ENCODE measurements around the gene TMC8. TPM values are rescaled to one million over a fixed set of nuclear protein-coding genes. Genes with fewer than 3 reads are reported as not detected.
A peak's percentile ranks its signal among the peaks of the same experiment; 100 is the strongest.

The TMC8 gene
- total and polyA plus RNA-seq, 2 of the 8 experiments (the other 6 are each of a cell fraction or from before 2014, with no cell fraction given): 1.00 to 2.8 TPM

- no peaks in the 10 kb centered on the region for H3K79me2 ChIP-seq (ENCODE audit: control insufficient read depth in 1 of 2, insufficient read depth in 2 of 2, low read length in 2 of 2)
- H3K27me3 ChIP-seq (replicated peaks in 1 of 4; ENCODE audit: control insufficient read depth in 3 of 4, extremely low read depth in 1 of 4, insufficient read depth in 3 of 4, low read length in 3 of 4): peaks cover 0 to 23% (median 14%) of the 10 kb centered on the region in 4 experiments; a peak in 5 of 7 replicates
- peak within 1 kb of the TSS; percentile 83 for H4K8ac ChIP-seq (ENCODE audit: extremely low read depth, insufficient read depth, low read length)
- peak within 1 kb of the TSS; percentile 39 for H2BK120ac ChIP-seq (replicated peaks; ENCODE audit: low read depth, low read length)
- peak within 1 kb of the TSS; percentile 83 for H3K18ac ChIP-seq (ENCODE audit: extremely low read depth, low read length)
- H3K4ac ChIP-seq (replicated peaks; ENCODE audit: insufficient read length, low read depth, low read length): peak within 1 kb of the TSS; percentile 96
- no peak within 1 kb of the TSS for H2AFZ ChIP-seq (ENCODE audit: low read length)
- DNase-seq (ENCODE audit: low read depth in 1 of 2, low spot score in 2 of 2) (peak in 1 of 2 experiments; percentile 89), FAIRE-seq (no peak)
- H4K20me1 ChIP-seq (replicated peaks in 1 of 2; ENCODE audit: control insufficient read depth in 1 of 2, insufficient read depth in 2 of 2, low read length in 2 of 2): peaks cover 2 to 5% of the 10 kb centered on the region in 2 experiments
- H3K14ac ChIP-seq (ENCODE audit: insufficient read length): no peak within 1 kb of the TSS
- peak within 1 kb of the TSS; percentile 82; the same call in 1 of the 2 replicates for H2BK12ac ChIP-seq (ENCODE audit: low read depth, low read length)
- H3K36me3 ChIP-seq (ENCODE audit: control insufficient read depth in 2 of 4, insufficient read depth in 4 of 4, low read length in 3 of 4): peaks cover 0 to 16% (median 5%) of the 10 kb centered on the region in 4 experiments; a peak in 5 of 8 replicates
- H3K4me1 ChIP-seq (replicated peaks in 1 of 4; ENCODE audit: control insufficient read depth in 3 of 4, insufficient read depth in 4 of 4, low read length in 3 of 4): peaks cover 0 to 27% (median 17%) of the 10 kb centered on the region in 4 experiments; a peak in 6 of 7 replicates
- H3K23ac ChIP-seq (ENCODE audit: insufficient read length): no peak within 1 kb of the TSS
- peak within 1 kb of the TSS; percentile 36 to 55 (median 48); a peak in 5 of 7 replicates for H3K9ac ChIP-seq (replicated peaks in 1 of 4; ENCODE audit: extremely low read depth in 1 of 4, low read depth in 3 of 4, low read length in 3 of 4)
- WGBS, 2 experiments (ENCODE audit: extremely low coverage in 1 of 2, insufficient coverage in 1 of 2, insufficient read length in 1 of 2, insufficient replicate concordance in 2 of 2, low coverage in 1 of 2, low lambda C conversion rate in 2 of 2, missing lambda C conversion rate in 1 of 2): 11% methylated on average over 8 of the region's 54 CpGs; no CpG with 5 or more reads in 1 of the 2 experiments
- peak within 1 kb of the TSS; percentile 80; the same call in 1 of the 2 replicates for H2BK20ac ChIP-seq (ENCODE audit: low read length)
- H3K4me2 ChIP-seq (ENCODE audit: insufficient read depth in 1 of 2, low read depth in 2 of 2, low read length in 2 of 2): peak within 1 kb of the TSS; percentile 56 to 90
- CTCF ChIA-PET (ENCODE audit: partially characterized antibody): interaction anchor here (0.8 to 11.4 kb wide), 9 partner anchors 8 to 128 kb away, joined by 3 to 122 read pairs (median 3); partner anchors contain the start of genes AFMID and TK1
- peaks cover 7% of the 10 kb centered on the region for H3K23me2 ChIP-seq (ENCODE audit: low read depth, low read length)
- POLR2A ChIA-PET (ENCODE audit: partially characterized antibody): interaction anchor here (1.0 to 2.8 kb wide), 12 partner anchors 10 to 171 kb away, joined by 3 to 16 read pairs (median 8); partner anchors contain the start of genes AFMID, TK1 and TNRC6C
- peak within 1 kb of the TSS; percentile 69 for H3K56ac ChIP-seq (replicated peaks; ENCODE audit: insufficient read length, low read depth, low read length)
- no peaks in the 10 kb centered on the region for H3K9me3 ChIP-seq (ENCODE audit: insufficient read depth in 2 of 2, low read depth in 1 of 2, low read length in 1 of 2)
- H2BK5ac ChIP-seq (ENCODE audit: low read depth, low read length): peak within 1 kb of the TSS; percentile 55; the same call in 1 of the 2 replicates
- H2BK15ac ChIP-seq (ENCODE audit: low read length): peak within 1 kb of the TSS; percentile 88; the same call in 1 of the 2 replicates
- H4K5ac ChIP-seq (ENCODE audit: insufficient read length, low read depth, low read length): peak within 1 kb of the TSS; percentile 96
- peak within 1 kb of the TSS; percentile 62 to 94 (median 70) for H3K4me3 ChIP-seq (ENCODE audit: extremely low read depth in 1 of 4, insufficient read depth in 2 of 4, low read depth in 3 of 4, low read length in 4 of 4)
- peak within 1 kb of the TSS; percentile 92 for H4K91ac ChIP-seq (replicated peaks; ENCODE audit: insufficient read length, low read length)
- no peak within 1 kb of the TSS; the same call in 1 of the 2 replicates for H2AK5ac ChIP-seq (ENCODE audit: low read depth, low read length)
- no peaks in the 10 kb centered on the region for H3K79me1 ChIP-seq (ENCODE audit: low read depth, low read length)
- H3K27ac ChIP-seq (ENCODE audit: low read depth, low read length): no peak within 1 kb of the TSS; the same call in 1 of the 2 replicates
- TF ChIP-seq, protein P1, sequence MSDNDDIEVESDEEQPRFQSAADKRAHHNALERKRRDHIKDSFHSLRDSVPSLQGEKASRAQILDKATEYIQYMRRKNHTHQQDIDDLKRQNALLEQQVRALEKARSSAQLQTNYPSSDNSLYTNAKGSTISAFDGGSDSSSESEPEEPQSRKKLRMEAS (IDR thresholded peaks at IDR 0.05): no peak
- TF ChIP-seq KDM4A (IDR thresholded peaks at IDR 0.05; ENCODE audit: low read depth, low read length, severe bottlenecking) (peak; percentile 29), SIN3A (conservative IDR thresholded peaks at IDR 0.05 in 1 of 2, IDR thresholded peaks at IDR 0.05 in 1 of 2; ENCODE audit: low read depth in 1 of 2, low read length in 2 of 2) (peak in 1 of 2 experiments; percentile 73; a peak in 1 of 4 replicates), POLR2AphosphoS5 (IDR thresholded peaks at IDR 0.05; ENCODE audit: low read depth, low read length) (peak; percentile 76), HDAC2 (IDR thresholded peaks at IDR 0.05; ENCODE audit: borderline replicate concordance in 1 of 2, low read depth in 2 of 2, low read length in 2 of 2) (no peak), TBP (IDR thresholded peaks at IDR 0.05; ENCODE audit: low read depth, low read length) (peak; percentile 68; the same call in 1 of the 2 replicates), POLR2A (IDR thresholded peaks at IDR 0.05; ENCODE audit: control extremely low read depth in 1 of 2, low read depth in 2 of 2, low read length in 2 of 2) (0 out of 3 replicates have a peak, but pooled peaks of 1 of the 2 experiments have one; percentile 59), TAF1 (IDR thresholded peaks at IDR 0.05; ENCODE audit: low read depth, low read length) (peak; percentile 81)
Measured at GRCh38 chr17:78128551-78129350, 1.8 kb upstream of the TMC8 start, which contains the start of gene TMC6. Gene TMC6, minus strand, starts transcription at chr17:78128755. Its CDS starts 1,923 bp downstream, at chr17:78126832.

All from H1 (cell line).